Thyroid gland (tissue), 4 donors: ENCODE data around the gene CPS1. TPM values are rescaled to one million over a fixed set of nuclear protein-coding genes. Genes with fewer than 3 reads are reported as not detected.
A peak's percentile ranks its signal among the peaks of the same experiment; 100 is the strongest.

Source experiments
- DNase-seq, 2 donors: peaks; one replicate each; pipeline ENCODE4 v3.0.0-alpha.2; 2019
- H3K27ac ChIP-seq, 3 donors: fragments of 200-600 bp; sonication (generic); 1 replicate in 2 of 3; 2 replicates in 1 of 3; pipeline ENCODE4 v1.5.1; 2016 to 2019; ENCODE audit warnings: mild to moderate bottlenecking in 1 of 3, moderate library complexity in 1 of 3
- H3K27me3 ChIP-seq: fragments of 200-600 bp; sonication (generic); one replicate; pipeline ENCODE4 v1.5.1; 2019
- H3K36me3 ChIP-seq, 2 donors: fragments of 200-600 bp; sonication (generic); one replicate each; pipeline ENCODE4 v1.5.1; 2016 to 2019
- H3K4me1 ChIP-seq, 2 donors: fragments of 200-600 bp; sonication (generic); one replicate each; pipeline ENCODE4 v1.5.1; 2017 to 2019
- H3K4me3 ChIP-seq, 3 donors: fragments of 200-600 bp; sonication (generic); replicated peaks in 1 of 3; 1 replicate in 2 of 3; 2 replicates in 1 of 3; pipeline ENCODE4 v1.5.1; 2016; ENCODE audit warnings: mild to moderate bottlenecking in 1 of 3
- H3K9me3 ChIP-seq: fragments of 200-600 bp; sonication (generic); one replicate; pipeline ENCODE4 v1.5.1; 2017
- CTCF ChIP-seq, 6 experiments: fragments of 200-600 bp in 3 of 6; fragments of 450-650 bp in 3 of 6; sonication (generic) in 3 of 6; IDR thresholded peaks; one replicate each; pipeline ENCODE4 v1.5.1; 2016 to 2019; ENCODE audit warnings: antibody characterized with exemption in 6 of 6, mild to moderate bottlenecking in 2 of 6, inconsistent platforms in 1 of 6, moderate library complexity in 1 of 6
- POLR2A ChIP-seq, 2 donors: fragments of 450-650 bp; IDR thresholded peaks; one replicate each; pipeline ENCODE4 v1.6.1; 2017; ENCODE audit warnings: antibody characterized with exemption in 2 of 2, mild to moderate bottlenecking in 2 of 2, moderate library complexity in 1 of 2
- WGBS, 2 donors: methylation state at CpG; one replicate each; pipeline ENCODE4 v1.1.5; 2017; 5-methylcytosine and 5-hydroxymethylcytosine counted together
- intact Hi-C: fragments of 100-400 bp; cut with DNase I; formaldehyde crosslinking; loops from one replicate; pipeline ENCODE4 v1.15.1; 2023
- total RNA-seq, 4 donors: library from RNA; depleted of rRNA; stranded (reverse); fragments of >200 nt; gene quantifications; one replicate each; pipeline ENCODE4 v1.2.3, GENCODE V29; 2016

Gene CPS1
- total RNA-seq, 4 donors from 2014 or later = 3.9 to 14.9 (median 10.1) TPM

DNA sequence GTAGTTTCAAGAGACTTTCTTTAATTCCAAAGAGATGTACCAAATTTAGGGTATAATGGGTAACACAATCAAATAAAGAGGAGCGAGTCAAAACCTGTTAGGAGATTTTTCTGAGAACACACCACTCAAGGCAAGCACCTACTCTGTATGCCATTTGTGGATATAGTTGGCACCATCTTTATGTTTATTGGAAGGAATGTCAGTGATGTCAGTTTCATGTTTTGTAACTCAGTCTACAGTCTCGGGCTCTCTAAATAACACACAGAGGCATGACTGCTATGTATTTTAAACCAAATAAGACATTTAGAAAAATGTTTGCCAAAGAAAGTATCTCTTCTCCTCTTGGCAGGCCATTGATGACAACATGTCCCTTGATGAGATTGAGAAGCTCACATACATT, 59.7 kb downstream of the CPS1 start:
- Histone ChIP-seq H3K27me3 (no peaks in the 10 kb centered on the region), H3K4me1 (no peaks in the 10 kb centered on the region), H3K36me3 (no peaks in the 10 kb centered on the region), H3K4me3 (no peak overlapping the region), H3K9me3 (no peaks in the 10 kb centered on the region), H3K27ac (no peak overlapping the region)
- WGBS, 2 donors = 78 to 90% methylated on average over 2 of the region's 2 CpGs
- no peak for TF ChIP-seq POLR2A (IDR thresholded peaks at IDR 0.05)
- no peak for TF ChIP-seq CTCF (IDR thresholded peaks at IDR 0.05)
- intact Hi-C loops = no loop called here
- DNase-seq = no peak

DNA sequence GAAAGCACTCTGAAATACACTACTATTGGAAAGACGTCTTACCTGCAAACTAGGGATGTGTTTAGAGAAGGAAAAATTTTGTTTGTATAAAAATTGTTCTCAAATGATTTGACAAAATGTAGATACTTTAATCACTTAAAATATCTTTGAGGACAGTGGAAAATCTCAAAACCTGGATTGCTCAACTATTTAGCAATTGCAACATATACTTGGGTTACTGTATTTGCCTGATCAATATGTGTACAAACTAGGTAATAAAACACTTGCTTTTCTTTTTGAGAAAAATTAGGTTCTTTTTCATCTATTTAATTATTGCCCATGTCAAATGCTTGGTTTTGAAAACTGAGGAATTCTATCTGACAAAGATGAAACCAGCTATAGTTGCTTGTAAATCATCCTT, 60.9 kb downstream of the CPS1 start:
- TF ChIP-seq CTCF (IDR thresholded peaks at IDR 0.05) (no peak), POLR2A (IDR thresholded peaks at IDR 0.05) (no peak)
- H3K27me3 ChIP-seq = no peaks in the 10 kb centered on the region
- no peaks in the 10 kb centered on the region for H3K9me3 ChIP-seq
- intact Hi-C loops = no loop called here
- H3K27ac ChIP-seq = no peak overlapping the region
- 87 to 94% methylated on average over 1 of the region's 1 CpG for WGBS, 2 donors
- H3K4me1 ChIP-seq = no peaks in the 10 kb centered on the region
- no peaks in the 10 kb centered on the region for H3K36me3 ChIP-seq
- no peak for DNase-seq
- H3K4me3 ChIP-seq = no peak overlapping the region

DNA sequence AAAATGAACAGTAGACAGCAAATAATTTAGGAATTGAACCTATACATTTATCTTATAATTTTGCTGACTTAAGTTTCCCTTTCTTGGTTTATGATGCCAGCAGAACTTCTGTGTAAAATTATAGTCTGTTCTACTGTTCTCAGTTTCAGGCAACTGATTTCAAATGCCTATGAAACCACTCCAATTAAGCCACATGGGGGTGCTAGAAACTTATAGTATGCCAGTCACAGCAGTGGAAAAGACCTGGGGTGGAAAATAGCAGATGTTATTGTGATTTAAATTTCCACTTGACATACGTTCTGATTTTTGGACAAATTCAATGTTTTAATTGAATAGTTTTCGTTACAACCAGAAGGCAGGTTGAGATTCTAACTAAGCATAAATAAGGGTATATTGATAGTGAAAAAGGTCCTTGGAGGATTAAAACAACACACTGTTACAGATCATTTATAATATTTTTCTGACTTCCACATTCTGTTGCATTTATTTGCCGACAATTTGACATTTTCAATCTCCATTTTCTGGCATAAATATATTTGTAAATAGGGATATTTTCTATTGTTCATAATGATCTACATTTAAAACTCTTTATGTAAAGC, 61.4 kb downstream of the CPS1 start:
- no peaks in the 10 kb centered on the region for H3K9me3 ChIP-seq
- WGBS, 2 donors = 27 to 29% methylated on average over 3 of the region's 3 CpGs
- no peaks in the 10 kb centered on the region for H3K36me3 ChIP-seq
- intact Hi-C loops = no loop called here
- no peaks in the 10 kb centered on the region for H3K4me1 ChIP-seq
- H3K27ac ChIP-seq = no peak overlapping the region
- TF ChIP-seq CTCF (IDR thresholded peaks at IDR 0.05) (peak in 4 of 6 experiments; percentile 20 to 52 (median 44)), POLR2A (IDR thresholded peaks at IDR 0.05) (no peak)
- no peak overlapping the region for H3K4me3 ChIP-seq
- DNase-seq = no peak
- no peaks in the 10 kb centered on the region for H3K27me3 ChIP-seq

DNA sequence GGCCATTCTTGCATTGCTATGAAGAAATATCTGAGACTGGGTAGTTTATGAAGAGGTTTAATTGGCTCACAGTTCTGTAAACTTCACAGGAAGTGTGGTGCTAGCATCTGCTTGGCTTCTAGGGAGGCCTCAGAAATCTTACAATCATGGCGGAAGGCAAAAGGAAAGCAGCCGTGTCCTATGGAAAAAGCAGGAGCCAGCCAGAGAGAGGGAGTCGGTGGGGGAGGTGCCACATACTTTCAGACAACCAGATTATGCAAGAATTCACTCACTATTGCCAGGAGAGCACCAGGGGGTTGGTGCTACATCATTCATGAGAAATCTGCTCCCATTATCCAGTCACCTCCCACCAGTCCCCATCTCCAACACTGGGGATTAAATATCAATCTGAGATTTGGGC, 64.1 kb downstream of the CPS1 start:
- H3K36me3 ChIP-seq = no peaks in the 10 kb centered on the region
- intact Hi-C loops = no loop called here

More for the DNA sequence above, 64.1 kb downstream of the CPS1 start:
- Histone ChIP-seq H3K4me3 (no peak overlapping the region), H3K27me3 (no peaks in the 10 kb centered on the region), H3K9me3 (no peaks in the 10 kb centered on the region), H3K27ac (no peak overlapping the region), H3K4me1 (no peaks in the 10 kb centered on the region)
- no peak for DNase-seq
- TF ChIP-seq CTCF (IDR thresholded peaks at IDR 0.05) (no peak), POLR2A (IDR thresholded peaks at IDR 0.05) (no peak)
- WGBS, 2 donors = 69 to 83% methylated on average over 3 of the region's 3 CpGs
